Heart right ventricle (tissue), 16 donors: ENCODE data around the gene EFCAB6. TPM values are rescaled to one million over a fixed set of nuclear protein-coding genes. Genes with fewer than 3 reads are reported as not detected.
A peak's percentile ranks its signal among the peaks of the same experiment; 100 is the strongest.

Source experiments
- ATAC-seq, 8 donors: fragments of 200-7000 bp; cut with Tn5 transposase; one replicate each; pipeline ENCODE4 v1.9.1; 2020; ENCODE audit warnings: mild to moderate bottlenecking in 8 of 8, moderate library complexity in 8 of 8, moderate number of reproducible peaks in 1 of 8
- DNase-seq, 2 donors: peaks; one replicate each; pipeline ENCODE4 v3.0.0-alpha.2; 2020
- H3K27ac ChIP-seq, 10 donors: fragments of 200-600 bp; sonication (generic) in 2 of 10; one replicate each; pipeline versions ENCODE4 v1.5.0 to v1.8.0; 2020 to 2022; ENCODE audit warnings: mild to moderate bottlenecking in 3 of 10
- H3K27me3 ChIP-seq, 7 donors: fragments of 200-600 bp; one replicate each; pipeline ENCODE4 v1.8.0; 2021 to 2022; ENCODE audit warnings: mild to moderate bottlenecking in 2 of 7
- H3K36me3 ChIP-seq, 9 donors: fragments of 200-600 bp; sonication (generic) in 1 of 9; one replicate each; pipeline versions ENCODE4 v1.5.0 to v1.8.0; 2020 to 2022; ENCODE audit warnings: mild to moderate bottlenecking in 2 of 9
- H3K4me1 ChIP-seq, 9 donors: fragments of 200-600 bp; sonication (generic) in 1 of 9; one replicate each; pipeline versions ENCODE4 v1.5.0 to v1.8.0; 2020 to 2022; ENCODE audit warnings: mild to moderate bottlenecking in 4 of 9
- H3K4me3 ChIP-seq, 10 donors: fragments of 200-600 bp; sonication (generic) in 2 of 10; one replicate each; pipeline versions ENCODE4 v1.5.0 to v1.8.0; 2020 to 2022; ENCODE audit warnings: mild to moderate bottlenecking in 7 of 10, moderate library complexity in 2 of 10
- H3K9me3 ChIP-seq, 11 donors: fragments of 200-600 bp in 10 of 11; sonication (generic) in 2 of 11; one replicate each; pipeline versions ENCODE4 v1.5.0 to v1.8.0; 2013 to 2022; ENCODE audit warnings: mild to moderate bottlenecking in 2 of 11, control low read depth in 1 of 11, moderate library complexity in 1 of 11
- CTCF ChIP-seq, 9 donors: fragments of 200-600 bp; sonication (generic) in 2 of 9; IDR thresholded peaks; one replicate each; pipeline versions ENCODE4 v1.5.0 to v1.8.0; 2021 to 2022; ENCODE audit warnings: antibody characterized with exemption in 9 of 9, mild to moderate bottlenecking in 5 of 9, moderate library complexity in 1 of 9
- WGBS, 2 donors: extraction: QIAGEN DNeasy Blood & Tissue Kit; methylation state at CpG; one replicate each; pipeline ENCODE4 v1.1.7; 2013; ENCODE audit warnings: inconsistent platforms in 1 of 2; 5-methylcytosine and 5-hydroxymethylcytosine counted together
- intact Hi-C, 10 donors: fragments of 100-400 bp; cut with DNase I; formaldehyde crosslinking; loops; one replicate each; pipeline versions ENCODE4 v1.11.1 to v1.14.2; 2022
- polyA plus RNA-seq, 2 donors: library from polyadenylated mRNA; stranded (reverse); fragments of 200-250 nt; gene quantifications; one replicate each; pipeline ENCODE4 v1.2.3, GENCODE V29; 2013
- total RNA-seq, 10 donors: library from RNA; stranded (reverse); fragmentation: NEBNext Ultra II Directional in 3 of 10; extraction: Animal tissue kit (Norgen Biotek cat#: 25700) in 3 of 10; gene quantifications; one replicate each; pipeline versions ENCODE4 v1.2.1 to v1.2.4, GENCODE V29; 2021 to 2023
- donor health status: Arrhythmogenic right ventricular cardiomyopathy.
- donor health status: ischemic (EF 13 %, LVEDD 7.1; RV severe dilation, severe dysfunction).
- donor health status: healthy with polysubstance abuse.
- donor health status: DM: no; HTN: yes; CAD: no.
- donor health status: DM: no; HTN: no; CAD: no.
- donor health status: ischemic (EF 25% LVEDD 6.9; RV normal size, moderate dysfunction).
- donor health status: ischemic (EF 25% LVEDD 5.7; RV mildly dilated, moderate dysfunction).
- donor health status: healthy.
- donor health status: DM: yes; HTN: yes; CAD: no.
- donor health status: Ischemic cardiomyopathy.
- donor health status: ischemic (EF 35%, LVEDD 5.7; RV mildly dilated, moderate dysfunction).
- donor health status: nonischemic (EF 11% LVEDD 7.7; RV severe dilation, severe dysfunction).
- donor health status: DM: yes; HTN: yes; CAD: no.
- donor health status: PGD.
- donor health status: ischemic (EF 29% LVEDD 5.4; RV normal size, mild dysfunction).
- donor health status: nonischemic (EF 23%, LVEDD 6.1; RV moderate dilation, normal function).

Gene EFCAB6
- total and polyA plus RNA-seq, 12 donors, result 0.25 to 4.3 (median 1.8) TPM

GRCh38 chr22:43857367-43857766, 45.3 kb upstream of the EFCAB6 start:
- intact Hi-C loops, result no loop called here
- no peak for TF ChIP-seq CTCF (IDR thresholded peaks at IDR 0.05)
- H3K4me1 ChIP-seq, result no peaks in the 10 kb centered on the region
- no peak overlapping the region for H3K4me3 ChIP-seq
- peaks cover 0 to 55% (median 31%) of the 10 kb centered on the region in 7 donors for H3K27me3 ChIP-seq
- ATAC-seq, result no peak
- no peaks in the 10 kb centered on the region for H3K36me3 ChIP-seq
- no peak for DNase-seq
- H3K27ac ChIP-seq, result no peak overlapping the region
- peaks cover 0 to 20% (median 0%) of the 10 kb centered on the region in 11 donors for H3K9me3 ChIP-seq

GRCh38 chr22:43855431-43855830, 43.3 kb upstream of the EFCAB6 start:
- Histone ChIP-seq H3K27me3 (peaks cover 0 to 52% (median 30%) of the 10 kb centered on the region in 7 donors), H3K9me3 (peaks cover 0 to 20% (median 0%) of the 10 kb centered on the region in 11 donors), H3K36me3 (no peaks in the 10 kb centered on the region), H3K27ac (no peak overlapping the region), H3K4me1 (no peaks in the 10 kb centered on the region), H3K4me3 (no peak overlapping the region)
- WGBS, 2 donors, result 76 to 94% methylated on average over 4 of the region's 4 CpGs
- no peak for DNase-seq
- no peak for ATAC-seq
- intact Hi-C loops, result no loop called here
- TF ChIP-seq CTCF (IDR thresholded peaks at IDR 0.05), result no peak

- whole genome bisulfite sequencing, 2 donors, result 91 to 94% methylated on average over 13 of the region's 13 CpGs
- H3K4me3 ChIP-seq, result no peak overlapping the region
- H3K27ac ChIP-seq, result no peak overlapping the region
- no peak for DNase-seq
- TF ChIP-seq CTCF (IDR thresholded peaks at IDR 0.05), result no peak
- H3K4me1 ChIP-seq, result no peaks in the 10 kb centered on the region
- peaks cover 0 to 20% (median 0%) of the 10 kb centered on the region in 11 donors for H3K9me3 ChIP-seq
- intact Hi-C loops, result no loop called here
- peak in 1 of 8 donors; percentile 17 for ATAC-seq
- H3K27me3 ChIP-seq, result peaks cover 0 to 51% (median 25%) of the 10 kb centered on the region in 7 donors
- no peaks in the 10 kb centered on the region for H3K36me3 ChIP-seq
These were observed 42.7 kb upstream of the EFCAB6 start for GRCh38 chr22:43854786-43855271.

- intact Hi-C loops, result no loop called here
- TF ChIP-seq CTCF (IDR thresholded peaks at IDR 0.05), result no peak
- ATAC-seq, result no peak
- peaks cover 0 to 46% (median 20%) of the 10 kb centered on the region in 7 donors for H3K27me3 ChIP-seq
- 79 to 91% methylated on average over 14 of the region's 14 CpGs for WGBS, 2 donors
- H3K36me3 ChIP-seq, result no peaks in the 10 kb centered on the region
- H3K9me3 ChIP-seq, result peaks cover 0 to 20% (median 0%) of the 10 kb centered on the region in 11 donors
- H3K27ac ChIP-seq, result no peak overlapping the region
- no peaks in the 10 kb centered on the region for H3K4me1 ChIP-seq
- no peak overlapping the region for H3K4me3 ChIP-seq
- no peak for DNase-seq
These were observed 42.1 kb upstream of the EFCAB6 start for GRCh38 chr22:43854121-43854785.
